ENCODE measurements around the gene CFAP46. TPM values are rescaled to one million over a fixed set of nuclear protein-coding genes. Genes with fewer than 3 reads are reported as not detected.

The CFAP46 gene
- total and polyA plus RNA-seq, 2 of the 8 experiments (the other 6 are each of a cell fraction or from before 2014, with no cell fraction given): 2.6 to 4.8 TPM

DNA sequence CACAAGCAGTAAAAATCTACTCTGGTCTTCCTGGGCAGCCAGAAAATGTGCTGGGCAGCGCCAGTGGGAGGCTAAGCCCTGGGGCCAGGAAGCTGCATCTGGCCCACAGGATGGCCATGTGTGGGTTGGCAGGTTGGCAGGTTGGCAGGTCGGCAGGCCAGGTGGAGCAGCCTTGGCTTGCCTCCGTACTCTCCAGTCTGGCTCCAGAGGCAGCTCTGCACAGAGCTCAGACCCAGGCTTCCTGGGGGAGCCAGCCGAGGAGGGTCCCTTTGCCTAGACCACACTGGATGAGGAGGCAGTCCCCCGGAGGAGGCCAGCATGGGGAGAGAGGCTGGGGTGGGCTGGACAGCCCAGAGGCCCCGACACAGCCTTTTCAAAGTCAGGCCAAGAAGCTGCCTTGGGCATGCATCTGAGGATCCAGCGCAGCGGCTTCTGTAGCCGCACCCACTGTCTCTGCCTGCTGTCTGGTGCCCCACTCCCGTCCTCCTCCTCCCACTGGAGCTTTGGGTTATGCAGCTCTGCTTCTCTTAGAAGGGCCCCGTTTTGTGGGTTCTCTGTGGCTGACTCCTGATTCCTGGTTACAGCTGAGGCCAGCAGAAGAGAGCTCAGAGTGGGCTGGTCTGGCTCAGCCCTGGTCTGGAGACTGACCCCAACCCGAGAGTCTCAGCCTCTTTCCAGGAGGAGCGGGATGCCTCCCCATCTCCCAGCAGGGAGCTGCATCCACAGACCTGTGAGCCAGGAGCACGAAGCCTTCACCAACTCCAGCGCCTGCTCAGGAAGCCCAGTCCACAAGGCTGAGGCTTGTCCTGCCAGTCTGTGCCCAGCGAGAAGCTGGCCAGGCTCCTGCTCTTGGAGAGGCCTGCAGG, 44.6 kb downstream of the CFAP46 start (continued):
- TF ChIP-seq RAD21 (IDR thresholded peaks at IDR 0.05 in 1 of 2, conservative IDR thresholded peaks at IDR 0.05 in 1 of 2; ENCODE audit: low read depth in 2 of 2, low read length in 2 of 2) (no peak), POLR2A (IDR thresholded peaks at IDR 0.05; ENCODE audit: control extremely low read depth in 1 of 2, low read depth in 2 of 2, low read length in 2 of 2) (no peak), CHD2 (IDR thresholded peaks at IDR 0.05; ENCODE audit: low read length) (no peak)
